ENCODE results near the gene SCRT2. TPM values are rescaled to one million over a fixed set of nuclear protein-coding genes. Genes with fewer than 3 reads are reported as not detected.
A peak's percentile ranks its signal among the peaks of the same experiment; 100 is the strongest.

The SCRT2 gene
- total and polyA plus RNA-seq, 2 of the 8 experiments (the other 6 are each of a cell fraction or from before 2014, with no cell fraction given) = 0.12 to 0.34 TPM

DNA sequence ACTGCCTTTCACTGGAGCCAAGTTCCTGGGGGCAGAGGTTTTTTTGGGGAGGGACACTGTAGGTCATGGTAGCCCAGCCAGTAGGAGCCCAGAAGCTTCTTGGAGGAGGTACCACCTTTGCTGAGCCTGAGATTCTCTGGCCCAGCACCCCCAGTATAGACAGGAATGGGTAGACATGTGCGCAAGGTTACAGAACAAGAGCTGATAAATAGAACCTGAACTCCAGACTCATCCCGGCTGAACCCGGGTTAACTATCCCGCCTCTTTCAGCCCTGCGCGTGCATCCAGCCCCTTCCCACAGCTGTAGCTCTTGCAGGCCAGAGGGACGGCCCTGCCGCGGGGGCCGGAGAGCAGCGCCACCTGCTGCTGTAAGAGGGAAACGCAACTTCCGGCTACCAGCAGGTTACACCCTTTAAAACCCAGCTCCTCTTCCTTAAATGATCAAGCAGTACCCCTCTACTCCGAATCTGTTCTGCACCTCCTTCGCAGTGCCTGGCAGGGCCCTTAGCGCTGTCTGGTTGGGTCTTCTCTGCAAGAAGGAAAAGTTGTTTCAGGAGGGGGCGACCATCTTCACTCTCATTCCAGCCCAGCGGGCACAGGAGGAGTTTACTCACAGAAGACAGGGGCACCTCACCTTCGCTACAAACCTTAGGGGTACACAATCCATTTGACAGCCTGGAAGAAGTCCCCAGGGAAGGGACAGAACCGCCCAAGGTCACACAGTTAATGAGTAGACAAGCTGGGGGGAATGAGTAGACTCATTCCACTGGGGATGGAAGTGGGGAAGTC is 30.1 kb downstream of the SCRT2 start:
- ChIA-PET POLR2A (ENCODE audit: partially characterized antibody) (interaction anchor here (0.6 to 2.1 kb wide), 8 partner anchors 15 to 117 kb away, joined by 3 to 7 read pairs (median 3); partner anchors contain the start of genes CSNK2A1 and SCRT2), CTCF (ENCODE audit: partially characterized antibody) (interaction anchor here (0.7 to 11.0 kb wide), 65 partner anchors 9 to 284 kb away, joined by 3 to 157 read pairs (median 5); partner anchors contain the start of genes SCRT2, SLC52A3 and TCF15)
- H3K14ac ChIP-seq (ENCODE audit: insufficient read length) = no peak overlapping the region
- H2AK5ac ChIP-seq (ENCODE audit: low read depth, low read length) = no peak overlapping the region
- no peaks in the 10 kb centered on the region for H3K79me2 ChIP-seq (ENCODE audit: control insufficient read depth in 1 of 2, insufficient read depth in 2 of 2, low read length in 2 of 2)
- FAIRE-seq (peak; percentile 50), DNase-seq (ENCODE audit: low read depth in 1 of 2, low spot score in 2 of 2) (peak; percentile 82 to 96)
- H3K9me3 ChIP-seq (ENCODE audit: insufficient read depth in 2 of 2, low read depth in 1 of 2, low read length in 1 of 2) = no peaks in the 10 kb centered on the region
- H4K5ac ChIP-seq (ENCODE audit: insufficient read length, low read depth, low read length) = no peak overlapping the region
- H3K23me2 ChIP-seq (ENCODE audit: low read depth, low read length) = no peaks in the 10 kb centered on the region
- no peak overlapping the region for H2AFZ ChIP-seq (ENCODE audit: low read length)
- H4K91ac ChIP-seq (replicated peaks; ENCODE audit: insufficient read length, low read length) = no peak overlapping the region
- H3K4me2 ChIP-seq (ENCODE audit: insufficient read depth in 1 of 2, low read depth in 2 of 2, low read length in 2 of 2) = no peak overlapping the region
- no peak overlapping the region for H2BK5ac ChIP-seq (ENCODE audit: low read depth, low read length)
- peaks cover 0 to 4% of the 10 kb centered on the region in 2 experiments for H4K20me1 ChIP-seq (replicated peaks in 1 of 2; ENCODE audit: control insufficient read depth in 1 of 2, insufficient read depth in 2 of 2, low read length in 2 of 2)
- H3K27ac ChIP-seq (ENCODE audit: low read depth, low read length) = no peak overlapping the region
- H3K79me1 ChIP-seq (ENCODE audit: low read depth, low read length) = no peaks in the 10 kb centered on the region
- no peak overlapping the region for H3K18ac ChIP-seq (ENCODE audit: extremely low read depth, low read length)
- H2BK12ac ChIP-seq (ENCODE audit: low read depth, low read length) = no peak overlapping the region
- H3K4me3 ChIP-seq (ENCODE audit: extremely low read depth in 1 of 4, insufficient read depth in 2 of 4, low read depth in 3 of 4, low read length in 4 of 4) = no peak overlapping the region
- H3K27me3 ChIP-seq (replicated peaks in 1 of 4; ENCODE audit: control insufficient read depth in 3 of 4, extremely low read depth in 1 of 4, insufficient read depth in 3 of 4, low read length in 3 of 4) = no peaks in the 10 kb centered on the region
- no peak overlapping the region for H2BK15ac ChIP-seq (ENCODE audit: low read length)
- H3K4ac ChIP-seq (replicated peaks; ENCODE audit: insufficient read length, low read depth, low read length) = no peak overlapping the region
- H2BK120ac ChIP-seq (replicated peaks; ENCODE audit: low read depth, low read length) = no peak overlapping the region
- H4K8ac ChIP-seq (ENCODE audit: extremely low read depth, insufficient read depth, low read length) = no peak overlapping the region
- H3K56ac ChIP-seq (replicated peaks; ENCODE audit: insufficient read length, low read depth, low read length) = no peak overlapping the region
- peaks cover 7 to 16% (median 15%) of the 10 kb centered on the region in 4 experiments; a peak in 7 of 8 replicates for H3K36me3 ChIP-seq (ENCODE audit: control insufficient read depth in 2 of 4, insufficient read depth in 4 of 4, low read length in 3 of 4)
- no peak overlapping the region for H3K9ac ChIP-seq (replicated peaks in 1 of 4; ENCODE audit: extremely low read depth in 1 of 4, low read depth in 3 of 4, low read length in 3 of 4)
- whole genome bisulfite sequencing, 2 experiments (ENCODE audit: extremely low coverage in 1 of 2, insufficient coverage in 1 of 2, insufficient read length in 1 of 2, insufficient replicate concordance in 2 of 2, low coverage in 1 of 2, low lambda C conversion rate in 2 of 2, missing lambda C conversion rate in 1 of 2) = 22% methylated on average over 20 of the region's 20 CpGs; no CpG with 5 or more reads in 1 of the 2 experiments
- no peak overlapping the region for H3K23ac ChIP-seq (ENCODE audit: insufficient read length)
- H3K4me1 ChIP-seq (replicated peaks in 1 of 4; ENCODE audit: control insufficient read depth in 3 of 4, insufficient read depth in 4 of 4, low read length in 3 of 4) = peaks cover 0 to 4% (median 1%) of the 10 kb centered on the region in 4 experiments; a peak in 2 of 7 replicates
- no peak overlapping the region for H2BK20ac ChIP-seq (ENCODE audit: low read length)
- TF ChIP-seq CBX5 (IDR thresholded peaks at IDR 0.05; ENCODE audit: low read depth, low read length) = no peak
- no peak for TF ChIP-seq KDM1A (IDR thresholded peaks at IDR 0.05; ENCODE audit: borderline replicate concordance, low read length)
- TF ChIP-seq CREB1 (IDR thresholded peaks at IDR 0.05) = no peak
- TF ChIP-seq CTCF (IDR thresholded peaks at IDR 0.05; ENCODE audit: control extremely low read depth in 1 of 3, insufficient read depth in 1 of 3, low read depth in 1 of 3, low read length in 3 of 3) = peak; percentile 87 to 96 (median 96)
- TF ChIP-seq RFX5 (IDR thresholded peaks at IDR 0.05; ENCODE audit: borderline replicate concordance, low read depth, low read length) = no peak
- no peak for TF ChIP-seq SP1 (IDR thresholded peaks at IDR 0.05; ENCODE audit: low read depth, low read length)
- peak; percentile 62; the same call in 1 of the 2 replicates for TF ChIP-seq GABPA (IDR thresholded peaks at IDR 0.05; ENCODE audit: borderline replicate concordance, insufficient read depth, low read length)
- TF ChIP-seq SUZ12 (IDR thresholded peaks at IDR 0.05; ENCODE audit: low read length) = no peak
- TF ChIP-seq SP4 (IDR thresholded peaks at IDR 0.05; ENCODE audit: low read length) = no peak
